Astrocyte of the hippocampus (primary cell): ENCODE measurements around the gene CYP4F11.
"Not testable (repeated sequence)": the region's sequence is repeated elsewhere in the genome, so short reads cannot be mapped to it uniquely, and the experiment has no call there.

Source experiments
- DNase-seq: peaks from one replicate; pipeline ENCODE4 v3.0.0; 2011; ENCODE audit warnings: low read depth, low spot score

CYP4F11 gene

GRCh38 chr19:15934332-15935078 lies at the start of gene CYP4F11:
Gene CYP4F11 (minus strand): TSS chr19:15934529. CDS start chr19:15934408, 121 bp downstream.
- DNase-seq, result no peak

GRCh38 chr19:15979293-15979692 lies 45.0 kb upstream of the CYP4F11 start:
- DNase-seq, result no peak

- no peak for DNase-seq
Observed at GRCh38 chr19:15977690-15978089, 43.4 kb upstream of the CYP4F11 start.

GRCh38 chr19:15976836-15977689 lies 42.7 kb upstream of the CYP4F11 start:
- no peak for DNase-seq

- DNase-seq, result no peak
Observed at GRCh38 chr19:15974856-15975255, 40.5 kb upstream of the CYP4F11 start.

- DNase-seq, result not testable (repeated sequence)
Observed at GRCh38 chr19:15972043-15972442, 37.7 kb upstream of the CYP4F11 start.

- DNase-seq, result no peak
Observed at GRCh38 chr19:15971224-15971780, 37.0 kb upstream of the CYP4F11 start.

- DNase-seq, result no peak
Observed at GRCh38 chr19:15964231-15964630, 29.9 kb upstream of the CYP4F11 start.

GRCh38 chr19:15962319-15962718 lies 28.0 kb upstream of the CYP4F11 start:
- no peak for DNase-seq

GRCh38 chr19:15954820-15955219 lies 20.5 kb upstream of the CYP4F11 start:
- no peak for DNase-seq

GRCh38 chr19:15948223-15949058 lies 14.1 kb upstream of the CYP4F11 start, which contains the start of gene OR10H4:
Gene OR10H4 (plus strand): TSS chr19:15949008. CDS start chr19:15949008, 0 bp downstream.
- DNase-seq, result no peak

GRCh38 chr19:15945301-15945700 lies 11.0 kb upstream of the CYP4F11 start:
- DNase-seq, result no peak

GRCh38 chr19:15944401-15944800 lies 10.1 kb upstream of the CYP4F11 start:
- DNase-seq, result no peak

- no peak for DNase-seq
Observed at GRCh38 chr19:15937771-15938170, 3.4 kb upstream of the CYP4F11 start.

GRCh38 chr19:15936950-15937349 lies 2.6 kb upstream of the CYP4F11 start:
- DNase-seq, result no peak

- no peak for DNase-seq
Observed at GRCh38 chr19:15936173-15936572, 1.8 kb upstream of the CYP4F11 start.

- DNase-seq, result no peak
Observed at GRCh38 chr19:15935167-15935702, 906 bp upstream of the CYP4F11 start.

- not testable (repeated sequence) for DNase-seq
Observed at GRCh38 chr19:15933761-15934331, 483 bp downstream of the CYP4F11 start.

GRCh38 chr19:15928321-15928720 lies 6.0 kb downstream of the CYP4F11 start:
- DNase-seq, result no peak

GRCh38 chr19:15926484-15926883 lies 7.8 kb downstream of the CYP4F11 start:
- DNase-seq, result no peak

GRCh38 chr19:15923702-15924101 lies 10.6 kb downstream of the CYP4F11 start:
- DNase-seq, result no peak
